Neural crest cell (in vitro differentiated cells): ENCODE data around the gene UNC5B. TPM values are rescaled to one million over a fixed set of nuclear protein-coding genes. Genes with fewer than 3 reads are reported as not detected.

Experiments used
- DNase-seq: peaks from one replicate; pipeline ENCODE4 v3.0.0; 2021; ENCODE audit warnings: low read depth, mixed read lengths, low spot score
- H3K27ac Mint-ChIP-seq: one replicate; pipeline ENCODE4 v1.8.0; 2021; ENCODE audit warnings: mild to moderate bottlenecking, mixed read lengths; ENCODE audit not compliant: unreplicated experiment
- H3K27me3 Mint-ChIP-seq: 2 replicates; pipeline ENCODE4 v1.8.0; 2021; ENCODE audit warnings: low read depth, mild to moderate bottlenecking, mixed read lengths
- H3K36me3 Mint-ChIP-seq: 2 replicates; pipeline ENCODE4 v1.8.0; 2021; ENCODE audit warnings: low read depth, mild to moderate bottlenecking, mixed read lengths
- H3K4me1 Mint-ChIP-seq: 2 replicates; pipeline ENCODE4 v1.8.0; 2021; ENCODE audit warnings: mixed read lengths
- H3K4me3 Mint-ChIP-seq: one replicate; pipeline ENCODE4 v1.8.0; 2021; ENCODE audit warnings: mild to moderate bottlenecking, mixed read lengths
- H3K9me3 Mint-ChIP-seq: 2 replicates; pipeline ENCODE4 v1.8.0; 2021; ENCODE audit warnings: mixed read lengths
- CTCF ChIP-seq: fragments of 200-600 bp; sonication (generic); conservative IDR thresholded peaks from 2 replicates; pipeline ENCODE4 v1.5.0; 2021; ENCODE audit warnings: antibody characterized with exemption, mild to moderate bottlenecking
- total RNA-seq: library from RNA; stranded (reverse); gene quantifications from 2 replicates; pipeline ENCODE4 v1.2.1, GENCODE V29; 2021

The UNC5B gene
- total RNA-seq, 1 donor from 2014 or later: 1.3 TPM

DNA sequence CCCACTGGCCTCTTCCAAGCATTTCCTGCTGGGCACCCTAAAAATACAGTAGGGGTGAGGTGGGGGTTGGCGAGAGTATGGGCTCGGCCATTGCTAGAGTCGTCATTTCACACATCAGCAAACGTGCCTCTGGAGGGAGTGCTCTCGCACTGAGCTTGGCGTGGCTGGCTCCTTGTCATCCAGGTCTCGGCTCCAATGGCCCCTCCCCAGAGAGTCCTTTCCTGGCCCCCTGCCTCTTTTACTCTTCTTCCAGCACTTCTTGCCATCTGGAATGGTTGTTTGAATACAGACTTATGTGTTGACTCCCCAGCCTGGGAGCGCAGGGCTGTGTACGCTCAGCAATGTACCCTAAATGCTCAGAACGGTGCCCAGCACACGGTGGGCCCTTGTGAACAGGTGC lies 18.8 kb downstream of the UNC5B start:
- H3K27ac Mint-ChIP-seq: no peak overlapping the region
- no peak overlapping the region for H3K4me3 Mint-ChIP-seq

DNA sequence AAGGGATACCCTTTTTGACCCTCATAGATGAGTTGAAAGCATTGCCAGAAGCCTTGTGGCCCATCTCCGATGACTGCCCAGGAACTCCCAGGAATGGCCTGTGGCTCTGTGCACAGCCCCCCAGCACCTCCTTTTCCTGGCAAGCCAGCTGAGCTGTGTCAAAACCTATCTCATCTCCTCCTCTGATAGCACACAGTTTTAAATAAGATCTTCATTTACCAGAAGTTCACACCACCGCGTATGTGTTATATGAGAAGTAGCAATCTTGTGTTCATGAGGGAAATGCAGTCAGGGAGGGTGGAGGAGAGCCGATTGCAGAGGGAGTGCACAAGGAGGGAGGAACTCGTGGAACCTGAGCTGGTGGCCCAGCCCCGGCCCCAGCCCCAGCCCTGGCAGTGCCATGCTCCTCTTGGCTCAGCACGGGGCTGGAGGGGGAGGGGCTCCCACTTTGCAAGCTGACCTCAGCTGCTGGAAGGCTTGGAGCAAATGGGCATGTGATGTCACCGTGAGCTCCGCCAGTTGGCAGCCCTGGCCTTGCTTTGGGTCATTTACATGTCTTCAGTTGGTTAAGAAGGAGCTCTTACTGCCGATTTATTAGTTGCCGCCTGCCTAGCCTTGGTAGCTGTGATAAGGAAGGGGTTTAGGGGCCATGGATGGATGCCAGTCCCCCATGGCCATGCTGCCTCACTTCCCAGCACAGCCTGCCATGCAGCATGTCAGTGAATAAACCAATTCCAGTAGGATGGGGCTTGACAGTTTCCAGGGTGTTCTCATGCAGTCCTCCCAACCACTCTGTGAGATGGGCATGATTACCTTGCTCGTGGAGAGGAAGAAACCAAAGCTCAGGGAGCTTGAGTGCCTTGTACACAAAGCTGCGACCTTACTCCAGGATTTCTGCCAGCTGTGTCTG lies 20.0 kb downstream of the UNC5B start:
- no peak overlapping the region for H3K4me3 Mint-ChIP-seq
- H3K9me3 Mint-ChIP-seq: no peaks in the 10 kb centered on the region
- H3K4me1 Mint-ChIP-seq: peaks cover 14% of the 10 kb centered on the region
- TF ChIP-seq CTCF: no peak
- no peaks in the 10 kb centered on the region for H3K27me3 Mint-ChIP-seq
- H3K27ac Mint-ChIP-seq: no peak overlapping the region
- DNase-seq: no peak
- H3K36me3 Mint-ChIP-seq: no peaks in the 10 kb centered on the region

More for the DNA sequence above, 18.8 kb downstream of the UNC5B start:
- Mint-ChIP-seq H3K27me3 (no peaks in the 10 kb centered on the region), H3K4me1 (peaks cover 11% of the 10 kb centered on the region), H3K9me3 (no peaks in the 10 kb centered on the region), H3K36me3 (no peaks in the 10 kb centered on the region)
- DNase-seq: no peak
- no peak for TF ChIP-seq CTCF

DNA sequence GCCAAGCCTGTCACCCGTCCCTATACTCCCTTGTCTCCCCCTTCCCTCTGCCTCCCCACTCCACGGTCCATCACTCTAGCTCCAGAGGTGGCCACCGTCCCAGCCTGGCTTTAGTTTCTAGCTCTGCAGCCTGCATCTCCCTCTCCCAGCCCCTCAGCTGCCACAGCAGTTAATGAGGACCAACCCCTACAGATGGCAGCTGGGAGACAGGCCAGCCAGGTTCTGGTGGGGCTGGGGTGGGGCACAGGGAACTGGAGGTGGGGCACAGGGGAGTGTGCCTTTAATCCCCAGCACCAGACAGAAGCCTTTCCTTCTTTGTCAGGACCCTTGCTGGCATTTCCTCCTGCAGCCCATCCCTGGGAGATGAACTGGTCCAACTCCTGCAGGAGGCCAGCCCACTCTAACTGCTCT lies 21.1 kb downstream of the UNC5B start:
- H3K27me3 Mint-ChIP-seq: no peaks in the 10 kb centered on the region
- no peak overlapping the region for H3K27ac Mint-ChIP-seq
- H3K9me3 Mint-ChIP-seq: no peaks in the 10 kb centered on the region
- no peak overlapping the region for H3K4me3 Mint-ChIP-seq
- H3K4me1 Mint-ChIP-seq: peaks cover 22% of the 10 kb centered on the region
- no peak for TF ChIP-seq CTCF
- no peaks in the 10 kb centered on the region for H3K36me3 Mint-ChIP-seq
- no peak for DNase-seq

DNA sequence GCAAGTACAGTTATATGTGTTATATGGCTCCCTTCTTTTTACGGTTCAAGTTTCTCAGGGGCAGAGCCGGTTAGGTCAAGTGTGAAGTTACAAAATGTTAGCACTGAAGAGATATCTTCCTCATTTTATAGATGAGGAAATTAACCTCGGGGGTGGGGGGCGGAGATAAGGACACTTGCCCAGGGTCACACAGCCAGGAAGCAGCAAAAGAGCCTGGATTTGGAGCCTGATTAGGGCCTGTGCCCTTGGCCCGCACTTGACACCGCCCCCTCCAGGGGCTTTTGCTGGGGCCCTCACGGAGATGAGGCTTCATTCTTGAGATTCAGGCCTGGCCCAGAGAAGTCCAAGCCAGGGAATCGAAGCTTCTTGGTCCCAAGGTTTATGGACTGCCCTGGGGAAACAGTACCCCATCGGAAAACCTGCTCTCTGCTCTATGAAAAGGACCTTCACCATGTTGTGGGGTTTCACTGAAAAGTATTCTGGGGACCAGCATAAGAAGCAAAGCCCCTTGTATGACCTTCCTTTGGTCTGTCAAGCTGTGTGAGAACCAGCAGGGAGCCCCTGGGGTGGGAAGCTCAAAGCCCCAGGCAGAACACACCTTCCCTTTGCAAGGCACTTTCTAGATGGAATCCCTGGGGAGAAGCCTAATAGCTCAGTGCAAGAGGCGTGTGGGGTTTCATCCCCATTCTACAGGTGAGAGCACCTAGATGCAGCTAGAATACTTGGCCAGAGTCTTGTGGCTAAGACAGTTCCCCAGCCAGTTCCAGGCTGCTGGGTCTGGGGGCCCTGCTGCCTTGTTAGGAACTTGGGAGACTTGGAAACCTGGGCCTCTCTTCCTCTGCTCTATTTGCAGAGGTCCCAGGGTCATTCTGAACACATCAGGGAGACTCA lies 21.9 kb downstream of the UNC5B start:
- H3K9me3 Mint-ChIP-seq: no peaks in the 10 kb centered on the region
- H3K36me3 Mint-ChIP-seq: no peaks in the 10 kb centered on the region
- H3K4me1 Mint-ChIP-seq: peaks cover 22% of the 10 kb centered on the region
- H3K27me3 Mint-ChIP-seq: no peaks in the 10 kb centered on the region
- H3K27ac Mint-ChIP-seq: no peak overlapping the region
- TF ChIP-seq CTCF: no peak
- no peak overlapping the region for H3K4me3 Mint-ChIP-seq
- DNase-seq: no peak

DNA sequence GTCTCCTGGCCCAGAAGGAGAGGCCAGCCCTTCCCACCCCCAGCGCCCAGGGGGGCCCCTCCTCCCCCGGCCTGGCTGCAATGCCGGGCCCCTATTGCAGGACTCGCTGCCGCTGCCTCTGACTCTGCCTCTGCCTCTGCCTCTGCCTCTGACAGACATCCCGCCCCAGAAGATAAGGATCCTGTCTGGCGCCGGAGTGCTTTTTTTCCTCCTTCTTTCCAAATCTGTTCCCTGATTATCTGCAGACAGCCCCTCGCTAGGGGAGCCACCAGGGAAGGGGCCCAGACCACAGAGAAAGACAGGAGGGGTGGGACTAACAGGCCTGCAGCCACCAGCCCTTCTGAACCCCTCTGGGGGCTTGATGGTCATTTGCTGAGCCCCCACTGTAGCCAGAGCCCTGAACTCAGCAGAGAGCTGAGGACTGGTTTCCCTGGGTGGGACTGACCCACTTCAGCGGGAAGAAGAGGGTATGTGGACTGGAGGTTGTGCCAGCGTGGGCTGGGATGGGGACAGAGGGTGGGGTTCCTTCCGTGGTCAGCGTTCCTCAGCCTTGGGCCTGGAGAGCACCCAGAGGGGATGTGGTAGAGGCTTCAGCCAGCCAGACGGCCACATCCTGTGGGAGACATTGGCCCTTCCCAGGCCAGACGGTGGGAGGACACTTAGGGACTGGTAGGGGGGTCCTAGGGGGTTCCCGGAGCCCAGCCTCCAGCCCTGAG lies 22.8 kb downstream of the UNC5B start:
- Mint-ChIP-seq H3K9me3 (no peaks in the 10 kb centered on the region), H3K27ac (no peak overlapping the region), H3K27me3 (no peaks in the 10 kb centered on the region), H3K4me1 (peaks cover 23% of the 10 kb centered on the region), H3K36me3 (no peaks in the 10 kb centered on the region), H3K4me3 (no peak overlapping the region)
- TF ChIP-seq CTCF: no peak
- no peak for DNase-seq
